CD14-positive monocyte (primary cell): ENCODE results near the gene RAI14. TPM values are rescaled to one million over a fixed set of nuclear protein-coding genes. Genes with fewer than 3 reads are reported as not detected.
"Not testable (repeated sequence)": the region's sequence is repeated elsewhere in the genome, so short reads cannot be mapped to it uniquely, and the experiment has no call there.

ENCODE experiments used
- DNase-seq, 3 donors: peaks; one replicate each; pipeline ENCODE4 v3.0.0-alpha.2; 2011 to 2022
- H2AFZ ChIP-seq: 2 replicates; pipeline ENCODE4 v1.6.0; 2012; ENCODE audit warnings: mild to moderate bottlenecking, low read depth, low read length, inconsistent platforms; ENCODE audit not compliant: insufficient read depth, poor library complexity, severe bottlenecking
- H3K27ac ChIP-seq, 2 donors: 1 replicate in 1 of 2; 2 replicates in 1 of 2; pipeline ENCODE4 v1.5.1; 2012 to 2013; ENCODE audit warnings: low read length in 2 of 2, control low read depth in 1 of 2, inconsistent platforms in 1 of 2, low read depth in 1 of 2, mild to moderate bottlenecking in 1 of 2
- H3K27me3 ChIP-seq, 2 donors: one replicate each; pipeline versions ENCODE4 v1.6.0 to v1.6.1; 2011 to 2013; ENCODE audit warnings: low read length in 2 of 2; ENCODE audit not compliant: control insufficient read depth in 2 of 2, insufficient read depth in 2 of 2
- H3K36me3 ChIP-seq, 2 donors: replicated peaks in 1 of 2; 1 replicate in 1 of 2; 2 replicates in 1 of 2; pipeline versions ENCODE4 v1.5.1 to v1.6.1; 2012 to 2013; ENCODE audit warnings: low read length in 2 of 2, control low read depth in 1 of 2, inconsistent platforms in 1 of 2, mild to moderate bottlenecking in 1 of 2; ENCODE audit not compliant: insufficient read depth in 2 of 2, control insufficient read depth in 1 of 2
- H3K4me1 ChIP-seq, 2 donors: 1 replicate in 1 of 2; 2 replicates in 1 of 2; pipeline versions ENCODE4 v1.5.1 to v1.6.1; 2012 to 2013; ENCODE audit warnings: low read length in 2 of 2, control low read depth in 1 of 2, inconsistent platforms in 1 of 2, mild to moderate bottlenecking in 1 of 2, moderate library complexity in 1 of 2; ENCODE audit not compliant: insufficient read depth in 2 of 2, control insufficient read depth in 1 of 2
- H3K4me2 ChIP-seq: replicated peaks from 2 replicates; pipeline ENCODE3; 2012; ENCODE audit warnings: low read length, moderate library complexity, mild to moderate bottlenecking; ENCODE audit not compliant: poor library complexity, severe bottlenecking; ENCODE audit errors: extremely low read depth
- H3K4me3 ChIP-seq, 3 experiments: fragments of 200-600 bp in 1 of 3; sonication (generic) in 1 of 3; replicated peaks in 1 of 3; 1 replicate in 2 of 3; 2 replicates in 1 of 3; pipeline ENCODE4 v1.5.1; 2011 to 2013; ENCODE audit warnings: low read length in 3 of 3, mild to moderate bottlenecking in 3 of 3, control low read depth in 2 of 3, low read depth in 2 of 3, inconsistent platforms in 1 of 3, moderate library complexity in 1 of 3
- H3K79me2 ChIP-seq: 2 replicates; pipeline ENCODE4 v1.6.0; 2012; ENCODE audit warnings: mild to moderate bottlenecking, control low read depth, inconsistent platforms, low read length, moderate library complexity; ENCODE audit not compliant: insufficient read depth
- H3K9ac ChIP-seq: 2 replicates; pipeline ENCODE4 v1.6.0; 2017; ENCODE audit warnings: low read length, mild to moderate bottlenecking; ENCODE audit not compliant: insufficient read depth, poor library complexity, severe bottlenecking
- H3K9me3 ChIP-seq, 2 donors: replicated peaks in 1 of 2; 1 replicate in 1 of 2; 2 replicates in 1 of 2; pipeline versions ENCODE4 v1.5.1 to v1.6.1; 2012 to 2013; ENCODE audit warnings: low read length in 2 of 2, control low read depth in 1 of 2; ENCODE audit not compliant: control insufficient read depth in 1 of 2, insufficient read depth in 1 of 2
- H4K20me1 ChIP-seq: 2 replicates; pipeline ENCODE4 v1.6.0; 2012; ENCODE audit warnings: mild to moderate bottlenecking, low read length, control low read depth, moderate library complexity; ENCODE audit not compliant: insufficient read depth
- H3K27ac Mint-ChIP-seq, 7 donors: one replicate each; pipeline ENCODE4 v1.8.0; 2020; ENCODE audit warnings: mild to moderate bottlenecking in 7 of 7, mixed read lengths in 7 of 7, moderate library complexity in 6 of 7, inconsistent platforms in 2 of 7
- H3K27me3 Mint-ChIP-seq, 3 donors: one replicate each; pipeline ENCODE4 v1.8.0; 2021 to 2022; ENCODE audit warnings: low read depth in 3 of 3, mild to moderate bottlenecking in 3 of 3, mixed read lengths in 3 of 3, moderate library complexity in 3 of 3, inconsistent platforms in 1 of 3
- H3K36me3 Mint-ChIP-seq, 2 donors: one replicate each; pipeline ENCODE4 v1.8.0; 2020; ENCODE audit warnings: mixed read lengths in 2 of 2, inconsistent platforms in 1 of 2, mild to moderate bottlenecking in 1 of 2
- H3K4me1 Mint-ChIP-seq: one replicate; pipeline ENCODE4 v1.8.0; 2020; ENCODE audit warnings: mild to moderate bottlenecking, mixed read lengths
- H3K4me3 Mint-ChIP-seq, 2 donors: one replicate each; pipeline ENCODE4 v1.8.0; 2020; ENCODE audit warnings: mild to moderate bottlenecking in 2 of 2, mixed read lengths in 2 of 2, moderate library complexity in 1 of 2
- H3K9me3 Mint-ChIP-seq, 7 donors: one replicate each; pipeline ENCODE4 v1.8.0; 2020 to 2022; ENCODE audit warnings: mixed read lengths in 7 of 7, mild to moderate bottlenecking in 6 of 7, moderate library complexity in 6 of 7, inconsistent platforms in 2 of 7
- WGBS: methylation state at CpG from one replicate; pipeline ENCODE4 v1.1.5; 2013; ENCODE audit warnings: missing lambda C conversion rate; ENCODE audit not compliant: insufficient coverage; 5-methylcytosine and 5-hydroxymethylcytosine counted together
- intact Hi-C, 2 donors: fragments of 100-400 bp; cut with micrococcal nuclease; formaldehyde crosslinking; loops; one replicate each; pipeline versions ENCODE4 v1.15.0 to v1.15.1; 2023
- polyA plus RNA-seq, 3 donors: library from polyadenylated mRNA; depleted of rRNA in 1 of 3; unstranded in 2 of 3; stranded (reverse) in 1 of 3; fragments of 300-500 nt in 2 of 3; fragments of >200 nt in 1 of 3; fragmentation: Illumina TruSeq in 2 of 3; gene quantifications; 1 replicate in 2 of 3; 2 replicates in 1 of 3; pipeline ENCODE4 v1.2.3, GENCODE V29; 2012 to 2021
- TF ChIP-seq, protein P1 (sequence below): fragments of 200-600 bp; IDR thresholded peaks from one replicate; pipeline ENCODE4 v1.8.0; 2022; ENCODE audit warnings: antibody characterized with exemption, mild to moderate bottlenecking

The RAI14 gene
- polyA plus RNA-seq, 3 donors = 0.08 TPM; not detected in 2

DNA sequence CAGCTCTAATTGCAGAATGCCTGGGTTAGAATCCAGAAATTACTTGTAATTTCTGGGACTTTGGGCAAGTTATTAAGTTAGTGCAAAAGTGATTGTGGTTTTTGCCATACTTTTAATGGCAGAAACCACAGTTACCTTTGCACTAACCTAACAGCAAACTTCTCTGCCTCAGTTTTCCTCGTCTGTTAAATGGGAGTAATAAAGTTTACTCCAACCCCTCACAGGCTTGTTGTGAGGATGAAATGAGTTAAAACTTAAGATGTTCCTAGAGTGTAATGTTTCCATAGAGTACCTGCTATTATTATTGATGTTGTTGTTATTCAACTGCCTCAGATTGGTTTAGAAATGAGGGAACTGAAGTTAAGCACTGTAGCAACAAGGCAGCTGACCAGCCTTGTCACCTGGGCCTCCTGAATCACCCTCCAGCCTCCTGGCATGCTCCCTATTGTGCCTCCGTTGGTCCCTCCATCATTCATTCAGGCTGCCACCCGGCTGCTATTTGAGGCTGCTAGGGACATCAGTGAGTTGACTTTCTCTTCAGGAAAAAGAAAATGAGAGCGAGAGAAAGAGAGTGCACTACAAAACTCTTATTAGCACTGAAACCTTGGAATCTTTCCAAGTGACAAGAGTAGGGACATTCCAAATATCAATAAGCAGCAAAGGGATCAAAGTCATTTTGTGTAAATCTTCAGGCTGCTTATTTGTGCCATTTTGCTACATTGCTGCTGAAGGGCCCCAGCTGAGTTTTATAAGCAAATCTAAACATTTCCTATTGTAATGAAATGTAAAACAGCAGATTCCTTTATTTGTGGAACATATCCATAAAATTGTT lies 116.4 kb downstream of the RAI14 start:
- no peaks in the 10 kb centered on the region for H3K9me3 ChIP-seq
- no peak overlapping the region for H2AFZ ChIP-seq
- H3K4me3 ChIP-seq = no peak overlapping the region
- intact Hi-C loops = no loop called here
- H3K4me2 ChIP-seq = no peak overlapping the region
- H3K4me3 Mint-ChIP-seq = no peak overlapping the region
- H3K79me2 ChIP-seq = no peaks in the 10 kb centered on the region
- no peak overlapping the region for H3K27ac Mint-ChIP-seq
- H3K27me3 ChIP-seq = no peaks in the 10 kb centered on the region
- peaks cover 0 to 14% (median 6%) of the 10 kb centered on the region in 7 donors for H3K9me3 Mint-ChIP-seq
- peaks cover 11% of the 10 kb centered on the region for H3K4me1 Mint-ChIP-seq
- H3K4me1 ChIP-seq = no peaks in the 10 kb centered on the region
- DNase-seq = no peak
- H4K20me1 ChIP-seq = no peaks in the 10 kb centered on the region
- peaks cover 0 to 3% (median 0%) of the 10 kb centered on the region in 3 donors for H3K27me3 Mint-ChIP-seq
- WGBS = 100% methylated on average over 1 of the region's 4 CpGs
- H3K27ac ChIP-seq = no peak overlapping the region
- H3K9ac ChIP-seq = no peak overlapping the region
- no peaks in the 10 kb centered on the region for H3K36me3 ChIP-seq
- TF ChIP-seq, protein P1, sequence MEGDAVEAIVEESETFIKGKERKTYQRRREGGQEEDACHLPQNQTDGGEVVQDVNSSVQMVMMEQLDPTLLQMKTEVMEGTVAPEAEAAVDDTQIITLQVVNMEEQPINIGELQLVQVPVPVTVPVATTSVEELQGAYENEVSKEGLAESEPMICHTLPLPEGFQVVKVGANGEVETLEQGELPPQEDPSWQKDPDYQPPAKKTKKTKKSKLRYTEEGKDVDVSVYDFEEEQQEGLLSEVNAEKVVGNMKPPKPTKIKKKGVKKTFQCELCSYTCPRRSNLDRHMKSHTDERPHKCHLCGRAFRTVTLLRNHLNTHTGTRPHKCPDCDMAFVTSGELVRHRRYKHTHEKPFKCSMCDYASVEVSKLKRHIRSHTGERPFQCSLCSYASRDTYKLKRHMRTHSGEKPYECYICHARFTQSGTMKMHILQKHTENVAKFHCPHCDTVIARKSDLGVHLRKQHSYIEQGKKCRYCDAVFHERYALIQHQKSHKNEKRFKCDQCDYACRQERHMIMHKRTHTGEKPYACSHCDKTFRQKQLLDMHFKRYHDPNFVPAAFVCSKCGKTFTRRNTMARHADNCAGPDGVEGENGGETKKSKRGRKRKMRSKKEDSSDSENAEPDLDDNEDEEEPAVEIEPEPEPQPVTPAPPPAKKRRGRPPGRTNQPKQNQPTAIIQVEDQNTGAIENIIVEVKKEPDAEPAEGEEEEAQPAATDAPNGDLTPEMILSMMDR = no peak
- no peaks in the 10 kb centered on the region for H3K36me3 Mint-ChIP-seq

DNA sequence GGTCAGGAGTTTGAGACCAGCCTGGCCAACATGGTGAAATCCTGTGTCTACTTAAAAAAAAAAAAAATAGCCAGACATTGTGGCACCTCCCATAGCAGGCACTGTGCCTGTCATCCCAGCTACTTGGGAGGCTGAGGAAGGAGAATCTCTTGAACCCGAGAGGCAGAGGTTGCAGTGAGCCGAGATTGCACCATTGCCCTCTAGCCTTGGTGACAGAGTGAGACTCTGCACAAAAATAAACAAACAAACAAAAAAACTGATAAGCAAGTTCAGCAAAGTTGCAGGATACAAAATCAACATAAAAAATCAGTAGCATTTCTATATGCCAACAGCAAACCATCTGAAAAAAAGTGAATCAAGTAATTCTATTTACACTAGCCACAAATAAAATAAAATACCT lies 118.0 kb downstream of the RAI14 start:
- 100% methylated on average over 1 of the region's 2 CpGs for WGBS
- TF ChIP-seq, protein P1 = no peak
- DNase-seq = no peak

DNA sequence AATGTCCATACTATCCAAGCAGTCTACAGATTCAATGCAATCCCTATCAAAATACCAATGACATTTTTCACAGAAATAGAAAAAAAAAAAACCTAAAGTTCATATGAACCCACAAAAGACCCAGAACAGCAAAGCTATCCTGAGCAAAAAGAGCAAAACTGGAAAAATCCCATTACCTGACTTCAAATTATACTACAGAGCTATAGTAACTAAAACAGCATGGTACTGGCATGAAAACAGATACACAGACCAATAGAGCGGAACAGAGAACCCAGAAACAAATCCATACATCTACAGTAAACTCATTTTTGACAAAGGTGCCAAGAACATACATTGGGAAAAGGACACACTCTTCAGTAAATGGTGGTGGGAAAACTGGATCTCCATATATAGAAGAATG lies 118.5 kb downstream of the RAI14 start:
- intact Hi-C loops = not testable (repeated sequence)

More for the DNA sequence above, 118.0 kb downstream of the RAI14 start:
- Histone ChIP-seq H3K27me3 (no peaks in the 10 kb centered on the region), H3K27ac (no peak overlapping the region), H4K20me1 (no peaks in the 10 kb centered on the region), H3K9ac (no peak overlapping the region), H2AFZ (no peak overlapping the region), H3K79me2 (no peaks in the 10 kb centered on the region), H3K4me1 (no peaks in the 10 kb centered on the region), H3K9me3 (peaks cover 0 to 3% of the 10 kb centered on the region in 2 donors), H3K36me3 (no peaks in the 10 kb centered on the region), H3K4me2 (no peak overlapping the region), H3K4me3 (no peak overlapping the region)
- Mint-ChIP-seq H3K27ac (no peak overlapping the region), H3K9me3 (peaks cover 0 to 20% (median 6%) of the 10 kb centered on the region in 7 donors), H3K4me3 (no peak overlapping the region), H3K36me3 (no peaks in the 10 kb centered on the region), H3K27me3 (peaks cover 0 to 3% (median 0%) of the 10 kb centered on the region in 3 donors), H3K4me1 (peaks cover 11% of the 10 kb centered on the region)
- intact Hi-C loops = no loop called here

More for the DNA sequence above, 118.5 kb downstream of the RAI14 start:
- H3K4me1 ChIP-seq, DNase-seq, H3K27me3 ChIP-seq, H3K27me3 Mint-ChIP-seq, H3K9ac ChIP-seq, H2AFZ ChIP-seq, H3K9me3 ChIP-seq, H3K79me2 ChIP-seq, H3K27ac ChIP-seq, H3K36me3 ChIP-seq, H3K27ac Mint-ChIP-seq, H4K20me1 ChIP-seq, H3K4me2 ChIP-seq, H3K4me3 Mint-ChIP-seq, H3K36me3 Mint-ChIP-seq, H3K4me3 ChIP-seq: not testable (repeated sequence)
- whole genome bisulfite sequencing = no CpG with 5 or more reads among the region's 1 CpG
- Mint-ChIP-seq H3K9me3 (peaks cover 0 to 20% (median 6%) of the 10 kb centered on the region in 7 donors), H3K4me1 (peaks cover 11% of the 10 kb centered on the region)
